HEK293T (cell line): Measurements from ENCODE around the gene OR10G2.

Source experiments
- CTCF ChIA-PET: fragments of 350-600 bp; formaldehyde crosslinking; extraction: SDS; loops from one replicate; lab custom pipeline; 2021; ENCODE audit warnings: antibody characterized with exemption, inconsistent platforms; lab: Yijun Ruan, JAX
- POLR2A ChIA-PET: fragments of 350-600 bp; formaldehyde crosslinking; extraction: SDS; loops from one replicate; lab custom pipeline; 2020; ENCODE audit warnings: antibody characterized with exemption, inconsistent platforms; lab: Yijun Ruan, JAX
- DNase-seq: peaks from one replicate; pipeline ENCODE4 v3.0.0; 2012; ENCODE audit warnings: mixed read lengths; ENCODE audit errors: extremely low spot score
- ARNT ChIP-seq: fragments of 450-650 bp; IDR thresholded peaks from 2 replicates; pipeline ENCODE4 v1.6.1; 2017; ENCODE audit warnings: mild to moderate bottlenecking
- BHLHE40 ChIP-seq: fragments of 450-650 bp; IDR thresholded peaks from 2 replicates; pipeline ENCODE4 v1.6.1; 2016; ENCODE audit warnings: mild to moderate bottlenecking, moderate library complexity, borderline replicate concordance
- CTBP1 ChIP-seq: fragments of 450-650 bp; IDR thresholded peaks from 2 replicates; pipeline ENCODE4 v1.6.1; 2016; ENCODE audit warnings: borderline replicate concordance
- ELF4 ChIP-seq: fragments of 450-650 bp; IDR thresholded peaks from 2 replicates; pipeline ENCODE4 v1.6.1; 2017; ENCODE audit warnings: antibody characterized with exemption
- FOXA1 ChIP-seq: fragments of 450-650 bp; IDR thresholded peaks from 2 replicates; pipeline ENCODE4 v1.6.1; 2016; ENCODE audit warnings: mild to moderate bottlenecking
- FOXK2 ChIP-seq: fragments of 450-650 bp; IDR thresholded peaks from 2 replicates; pipeline ENCODE4 v1.6.1; 2016; ENCODE audit warnings: mild to moderate bottlenecking
- FOXM1 ChIP-seq: fragments of 450-650 bp; IDR thresholded peaks from 2 replicates; pipeline ENCODE4 v1.6.1; 2017; ENCODE audit warnings: mild to moderate bottlenecking, borderline replicate concordance
- HDGF ChIP-seq: fragments of 450-650 bp; IDR thresholded peaks from 2 replicates; pipeline ENCODE4 v1.6.1; 2017; ENCODE audit warnings: antibody characterized with exemption, borderline replicate concordance
- L3MBTL2 ChIP-seq: fragments of 450-650 bp; conservative IDR thresholded peaks from 2 replicates; pipeline ENCODE4 v1.6.1; 2016; ENCODE audit warnings: mild to moderate bottlenecking
- LEF1 ChIP-seq: fragments of 450-650 bp; IDR thresholded peaks from 2 replicates; pipeline ENCODE4 v1.6.1; 2017; ENCODE audit warnings: mild to moderate bottlenecking, borderline replicate concordance
- NFRKB ChIP-seq: fragments of 450-650 bp; IDR thresholded peaks from 2 replicates; pipeline ENCODE4 v1.6.1; 2016; ENCODE audit warnings: mild to moderate bottlenecking, moderate library complexity
- SP1 ChIP-seq: fragments of 450-650 bp; IDR thresholded peaks from 2 replicates; pipeline ENCODE4 v1.6.1; 2017
- SUZ12 ChIP-seq: fragments of 450-650 bp; IDR thresholded peaks from 2 replicates; pipeline ENCODE4 v1.6.1; 2016; ENCODE audit warnings: mild to moderate bottlenecking
- TARDBP ChIP-seq: fragments of 450-650 bp; IDR thresholded peaks from 2 replicates; pipeline ENCODE4 v1.6.1; 2016
- ZNF384 ChIP-seq: fragments of 450-650 bp; IDR thresholded peaks from 2 replicates; pipeline ENCODE4 v1.6.1; 2016
- TF ChIP-seq, protein P1 (sequence below): fragments of 450-650 bp; IDR thresholded peaks from 2 replicates; pipeline ENCODE4 v1.6.1; 2016

The OR10G2 gene

DNA sequence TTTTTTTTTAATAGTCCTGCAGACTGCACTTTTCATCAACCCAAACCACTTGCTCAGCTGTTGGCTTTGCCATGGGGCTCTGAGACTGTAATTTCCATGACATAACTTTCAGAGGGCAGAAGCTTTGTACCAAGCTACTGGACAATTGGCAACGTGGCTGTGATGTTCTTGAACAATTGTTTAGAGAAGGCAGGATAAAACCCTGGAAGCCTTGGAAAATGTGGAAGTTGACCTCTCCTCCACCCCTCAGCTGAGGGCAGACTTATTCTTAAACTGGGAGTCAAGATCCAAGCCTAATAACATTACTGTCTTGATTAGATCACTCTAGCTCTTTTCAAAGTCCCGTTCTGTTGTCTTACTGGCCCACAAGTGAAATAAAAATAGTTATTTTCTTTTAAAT lies 36.6 kb upstream of the OR10G2 start:
- ChIA-PET CTCF (interaction anchor here (0.6 kb wide), 1 partner anchor 30 kb away, joined by 4 read pairs; no protein-coding TSS in a partner anchor), POLR2A (no interaction called here)
- TF ChIP-seq SP1, result no peak
- TF ChIP-seq, protein P1, sequence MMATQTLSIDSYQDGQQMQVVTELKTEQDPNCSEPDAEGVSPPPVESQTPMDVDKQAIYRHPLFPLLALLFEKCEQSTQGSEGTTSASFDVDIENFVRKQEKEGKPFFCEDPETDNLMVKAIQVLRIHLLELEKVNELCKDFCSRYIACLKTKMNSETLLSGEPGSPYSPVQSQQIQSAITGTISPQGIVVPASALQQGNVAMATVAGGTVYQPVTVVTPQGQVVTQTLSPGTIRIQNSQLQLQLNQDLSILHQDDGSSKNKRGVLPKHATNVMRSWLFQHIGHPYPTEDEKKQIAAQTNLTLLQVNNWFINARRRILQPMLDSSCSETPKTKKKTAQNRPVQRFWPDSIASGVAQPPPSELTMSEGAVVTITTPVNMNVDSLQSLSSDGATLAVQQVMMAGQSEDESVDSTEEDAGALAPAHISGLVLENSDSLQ, result no peak
- TF ChIP-seq FOXM1, result no peak
- TF ChIP-seq ARNT, result no peak
- TF ChIP-seq ZNF384, result no peak
- no peak for TF ChIP-seq FOXK2
- TF ChIP-seq HDGF, result no peak
- no peak for TF ChIP-seq SUZ12
- no peak for TF ChIP-seq TARDBP
- no peak for TF ChIP-seq CTBP1
- no peak for TF ChIP-seq BHLHE40
- TF ChIP-seq FOXA1, result no peak
- TF ChIP-seq LEF1, result no peak
- no peak for TF ChIP-seq L3MBTL2
- DNase-seq, result no peak

DNA sequence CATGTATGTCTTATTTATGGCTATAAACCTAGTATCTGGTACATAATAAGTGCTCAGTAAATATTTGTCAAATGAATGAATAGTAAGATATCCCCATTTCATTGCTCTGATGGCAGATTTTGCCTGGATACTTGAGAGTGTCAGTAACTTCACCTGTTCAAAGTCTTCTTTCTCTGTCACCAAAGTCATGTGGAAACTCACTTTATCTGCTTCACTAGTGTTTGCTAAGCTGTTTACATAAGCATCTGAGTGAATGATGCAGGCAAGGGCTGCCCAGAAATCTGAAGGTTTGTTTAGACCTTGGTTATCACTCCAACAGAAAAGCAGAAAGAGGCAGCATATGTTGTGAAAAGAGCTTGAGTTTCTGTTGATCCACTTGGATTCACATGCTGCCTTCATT lies 34.5 kb upstream of the OR10G2 start:
- no peak for DNase-seq
- POLR2A ChIA-PET, result no interaction called here
- TF ChIP-seq SUZ12, result no peak
- CTCF ChIA-PET, result interaction anchor here (0.7 kb wide), 1 partner anchor 28 kb away, joined by 3 read pairs; no protein-coding TSS in a partner anchor

DNA sequence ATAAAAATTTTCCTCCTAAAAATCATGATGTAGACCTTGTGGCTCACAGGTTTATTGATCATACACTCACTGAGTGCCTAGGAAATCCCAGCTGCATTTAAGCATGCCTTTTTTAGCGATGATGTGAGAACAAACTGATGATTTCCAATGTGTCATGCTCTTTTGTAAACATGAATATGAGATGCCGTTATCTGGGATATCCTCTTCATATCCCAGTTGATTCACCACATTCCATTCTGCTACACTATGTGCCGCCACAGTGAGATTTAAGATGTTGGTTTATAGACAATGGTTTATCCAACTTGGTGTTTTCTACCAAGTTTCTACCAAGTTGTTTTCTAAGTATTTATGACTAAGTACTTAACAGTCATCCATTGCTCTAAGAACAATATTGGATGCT lies 33.6 kb upstream of the OR10G2 start:
- ChIA-PET POLR2A (no interaction called here), CTCF (no interaction called here)
- no peak for DNase-seq
- no peak for TF ChIP-seq NFRKB
- TF ChIP-seq SUZ12, result no peak
- no peak for TF ChIP-seq TARDBP
- no peak for TF ChIP-seq FOXM1
- no peak for TF ChIP-seq CTBP1
- no peak for TF ChIP-seq ELF4
- no peak for TF ChIP-seq HDGF
- no peak for TF ChIP-seq FOXK2
- no peak for TF ChIP-seq FOXA1
- TF ChIP-seq, protein P1, result no peak
- no peak for TF ChIP-seq L3MBTL2
- TF ChIP-seq SP1, result no peak
- TF ChIP-seq ARNT, result no peak
- TF ChIP-seq LEF1, result no peak

DNA sequence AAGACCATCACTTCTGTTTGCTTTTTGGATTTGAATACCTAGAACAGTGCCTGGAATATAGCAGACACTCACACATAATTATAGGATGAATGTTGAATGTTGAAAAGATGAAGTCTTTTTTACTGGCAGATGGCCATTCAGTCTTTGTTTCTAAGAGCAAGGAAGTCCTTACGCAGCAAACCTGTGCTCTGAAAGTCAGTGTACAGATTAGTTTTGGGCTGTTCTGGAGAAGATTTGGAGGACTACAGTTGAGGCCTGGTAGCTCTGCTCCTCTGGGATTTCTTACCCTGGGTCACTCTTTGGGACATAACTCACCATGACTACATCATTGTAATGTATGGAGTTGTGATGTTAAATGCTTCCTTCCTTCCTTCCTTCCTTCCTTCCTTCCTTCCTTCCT lies 22.2 kb upstream of the OR10G2 start:
- TF ChIP-seq BHLHE40, result no peak
- no peak for TF ChIP-seq HDGF
- TF ChIP-seq FOXA1, result no peak
- no peak for TF ChIP-seq FOXK2
- TF ChIP-seq, protein P1, result no peak
- no peak for TF ChIP-seq ELF4
- no peak for TF ChIP-seq NFRKB
- no peak for TF ChIP-seq SP1
- TF ChIP-seq L3MBTL2, result no peak
- TF ChIP-seq ZNF384, result no peak
- no peak for TF ChIP-seq ARNT
- no peak for TF ChIP-seq LEF1
- no peak for TF ChIP-seq SUZ12
- no peak for TF ChIP-seq TARDBP
- TF ChIP-seq CTBP1, result no peak
- no peak for TF ChIP-seq FOXM1
- ChIA-PET CTCF (interaction anchor here (0.7 kb wide), 1 partner anchor 168 kb away, joined by 3 read pairs; no protein-coding TSS in a partner anchor), POLR2A (no interaction called here)
- DNase-seq, result no peak

DNA sequence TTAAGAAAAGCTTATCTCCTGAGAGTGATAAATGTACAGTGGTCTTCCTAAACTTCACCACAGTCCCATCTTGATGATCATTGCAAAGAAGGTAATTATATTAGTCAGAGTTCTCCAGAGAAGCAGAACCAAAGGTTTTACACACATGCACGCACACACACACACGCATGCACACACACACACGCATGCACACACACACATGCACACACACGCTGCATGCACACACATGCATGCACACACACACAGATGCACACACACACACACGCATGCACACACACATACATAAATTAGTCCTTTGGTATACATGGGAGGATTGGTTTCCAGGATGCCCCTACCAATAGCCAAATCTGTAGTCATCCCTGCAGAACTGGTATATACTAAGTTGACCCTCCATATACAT lies 19.5 kb upstream of the OR10G2 start:
- CTCF ChIA-PET, result no interaction called here
- DNase-seq, result no peak
- POLR2A ChIA-PET, result no interaction called here
- TF ChIP-seq SUZ12, result no peak
- no peak for TF ChIP-seq SP1
- TF ChIP-seq TARDBP, result no peak
- TF ChIP-seq, protein P1, result no peak
- TF ChIP-seq LEF1, result no peak
- TF ChIP-seq BHLHE40, result no peak
- no peak for TF ChIP-seq FOXA1
- no peak for TF ChIP-seq ARNT
- TF ChIP-seq ELF4, result no peak
- no peak for TF ChIP-seq FOXM1

DNA sequence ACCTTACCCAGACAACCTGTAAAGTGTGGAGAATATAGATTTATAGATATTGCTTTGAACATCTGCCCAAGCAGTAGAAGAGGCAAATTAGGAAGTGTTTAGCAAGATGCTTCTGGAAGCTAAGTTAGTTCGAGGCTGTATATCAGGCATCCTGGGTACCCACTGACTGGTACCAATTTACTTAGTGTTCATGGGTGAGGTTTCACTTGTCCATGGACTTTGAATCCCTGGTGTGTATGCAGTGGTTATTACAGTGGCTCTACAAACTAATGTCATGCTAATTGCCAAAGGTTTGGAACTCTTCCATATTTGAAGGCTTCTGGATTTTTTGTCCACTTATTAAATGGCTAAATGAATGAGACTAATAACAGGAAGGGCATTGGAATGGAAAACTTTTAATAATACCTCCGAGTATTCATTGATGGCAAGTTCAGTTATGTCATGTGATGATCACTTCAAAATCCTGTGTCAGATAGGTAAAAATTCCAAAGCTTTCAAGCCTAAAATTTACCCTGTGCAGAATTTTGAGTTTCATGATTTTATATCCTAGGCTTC lies 18.7 kb upstream of the OR10G2 start, which contains the start of gene OR4E2:
TSS of gene OR4E2 (plus strand) at position 505 of the 555 bp plus-strand sequence. CDS start 11,248 bp downstream, outside the sequence.
- CTCF ChIA-PET, result no interaction called here
- no peak for TF ChIP-seq BHLHE40
- no peak for DNase-seq
- POLR2A ChIA-PET, result no interaction called here
